ENCODE data around the gene AFF2.

Gene AFF2

DNA sequence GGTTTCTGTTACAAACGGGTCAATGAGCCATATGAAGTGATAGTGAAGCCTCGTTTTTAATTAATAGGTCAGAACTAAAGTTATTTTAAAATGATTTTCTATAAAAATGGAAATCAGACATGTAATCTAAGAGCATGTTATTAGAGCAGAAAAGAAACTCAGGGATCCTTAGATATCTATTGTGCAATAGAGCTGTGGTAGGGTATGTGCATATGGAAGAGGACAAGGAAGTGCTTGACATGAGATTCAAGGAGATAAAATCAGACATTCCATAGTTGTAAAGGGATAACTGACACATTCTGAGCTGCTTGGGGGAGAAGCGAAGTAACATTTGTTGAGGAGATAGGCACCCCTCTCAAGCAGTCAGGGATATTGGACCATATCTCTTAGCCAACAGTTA, 143.0 kb downstream of the AFF2 start:
- CTCF ChIA-PET = no interaction called here
- TF ChIP-seq FOXM1 (IDR thresholded peaks at IDR 0.05; ENCODE audit: borderline replicate concordance) = no peak
- TF ChIP-seq, protein P1, sequence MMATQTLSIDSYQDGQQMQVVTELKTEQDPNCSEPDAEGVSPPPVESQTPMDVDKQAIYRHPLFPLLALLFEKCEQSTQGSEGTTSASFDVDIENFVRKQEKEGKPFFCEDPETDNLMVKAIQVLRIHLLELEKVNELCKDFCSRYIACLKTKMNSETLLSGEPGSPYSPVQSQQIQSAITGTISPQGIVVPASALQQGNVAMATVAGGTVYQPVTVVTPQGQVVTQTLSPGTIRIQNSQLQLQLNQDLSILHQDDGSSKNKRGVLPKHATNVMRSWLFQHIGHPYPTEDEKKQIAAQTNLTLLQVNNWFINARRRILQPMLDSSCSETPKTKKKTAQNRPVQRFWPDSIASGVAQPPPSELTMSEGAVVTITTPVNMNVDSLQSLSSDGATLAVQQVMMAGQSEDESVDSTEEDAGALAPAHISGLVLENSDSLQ (IDR thresholded peaks at IDR 0.05) = no peak
- TF ChIP-seq ZNF384 (IDR thresholded peaks at IDR 0.05) = no peak
- TF ChIP-seq SUZ12 (IDR thresholded peaks at IDR 0.05) = no peak
- no peak for TF ChIP-seq NFRKB (IDR thresholded peaks at IDR 0.05)
- no peak for TF ChIP-seq ELF4 (IDR thresholded peaks at IDR 0.05)
- POLR2A ChIA-PET = no interaction called here
- DNase-seq (ENCODE audit: extremely low spot score) = no peak

DNA sequence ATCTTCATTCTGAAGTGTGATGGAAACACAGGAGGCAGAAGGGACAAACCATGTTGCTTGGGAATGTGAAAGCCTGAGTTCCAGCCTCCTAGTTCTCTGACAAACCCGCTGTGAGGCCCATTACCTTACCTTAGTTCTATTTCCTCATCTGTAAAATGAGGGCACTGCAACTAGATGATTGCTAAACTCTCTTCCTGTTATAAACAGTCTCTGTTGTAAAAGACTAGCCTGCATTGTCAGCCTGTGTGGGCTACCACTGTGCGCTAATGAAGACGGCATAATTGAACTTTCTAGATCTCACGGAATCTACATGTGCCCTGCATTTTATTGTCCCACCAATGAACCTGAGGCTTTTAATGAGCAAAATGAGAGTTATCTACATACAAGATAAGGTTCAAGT, 147.2 kb downstream of the AFF2 start:
- ChIA-PET POLR2A (no interaction called here), CTCF (no interaction called here)
- TF ChIP-seq, protein P1 (IDR thresholded peaks at IDR 0.05) = no peak
- no peak for TF ChIP-seq TARDBP (IDR thresholded peaks at IDR 0.05)
- no peak for TF ChIP-seq ZNF384 (IDR thresholded peaks at IDR 0.05)
- no peak for TF ChIP-seq SP1 (IDR thresholded peaks at IDR 0.05)
- no peak for DNase-seq (ENCODE audit: extremely low spot score)

DNA sequence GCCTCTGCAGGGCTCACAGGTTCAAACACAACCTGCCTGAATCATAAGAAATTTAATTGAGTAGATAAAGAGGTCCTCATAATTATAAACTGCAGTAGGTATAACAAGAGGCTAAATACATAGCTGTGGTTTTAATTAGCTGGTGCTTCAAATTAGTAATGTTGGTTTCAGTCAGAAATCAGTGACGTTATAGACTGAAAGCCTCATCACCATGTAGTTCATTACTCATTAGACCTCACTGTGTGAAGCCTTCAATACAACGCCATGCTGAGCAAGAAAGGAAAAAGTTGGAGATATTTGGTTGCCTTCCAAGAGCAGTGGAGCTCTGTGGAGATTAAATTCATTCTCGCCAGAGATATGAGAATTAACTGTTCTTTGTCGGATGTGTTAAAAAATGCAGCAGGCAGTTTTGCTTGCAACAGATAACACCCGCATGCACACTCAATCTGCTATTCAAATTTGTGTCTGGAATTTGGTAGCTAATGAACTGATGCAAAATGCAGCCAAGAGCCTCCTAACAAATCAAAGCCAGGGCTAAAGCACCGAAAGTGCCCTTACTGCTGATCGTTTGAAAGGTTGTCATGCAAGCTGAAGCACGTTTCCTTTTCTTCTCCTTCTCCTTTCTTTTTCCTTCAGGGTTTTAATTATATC, 148.9 kb downstream of the AFF2 start:
- POLR2A ChIA-PET = no interaction called here
- CTCF ChIA-PET = no interaction called here
- TF ChIP-seq FOXK2 (IDR thresholded peaks at IDR 0.05) (no peak), HDGF (IDR thresholded peaks at IDR 0.05; ENCODE audit: borderline replicate concordance) (no peak), BHLHE40 (IDR thresholded peaks at IDR 0.05; ENCODE audit: borderline replicate concordance) (no peak), TARDBP (IDR thresholded peaks at IDR 0.05) (no peak), SUZ12 (IDR thresholded peaks at IDR 0.05) (no peak), FOXM1 (IDR thresholded peaks at IDR 0.05; ENCODE audit: borderline replicate concordance) (no peak), FOXA1 (IDR thresholded peaks at IDR 0.05) (no peak)
- no peak for DNase-seq (ENCODE audit: extremely low spot score)

DNA sequence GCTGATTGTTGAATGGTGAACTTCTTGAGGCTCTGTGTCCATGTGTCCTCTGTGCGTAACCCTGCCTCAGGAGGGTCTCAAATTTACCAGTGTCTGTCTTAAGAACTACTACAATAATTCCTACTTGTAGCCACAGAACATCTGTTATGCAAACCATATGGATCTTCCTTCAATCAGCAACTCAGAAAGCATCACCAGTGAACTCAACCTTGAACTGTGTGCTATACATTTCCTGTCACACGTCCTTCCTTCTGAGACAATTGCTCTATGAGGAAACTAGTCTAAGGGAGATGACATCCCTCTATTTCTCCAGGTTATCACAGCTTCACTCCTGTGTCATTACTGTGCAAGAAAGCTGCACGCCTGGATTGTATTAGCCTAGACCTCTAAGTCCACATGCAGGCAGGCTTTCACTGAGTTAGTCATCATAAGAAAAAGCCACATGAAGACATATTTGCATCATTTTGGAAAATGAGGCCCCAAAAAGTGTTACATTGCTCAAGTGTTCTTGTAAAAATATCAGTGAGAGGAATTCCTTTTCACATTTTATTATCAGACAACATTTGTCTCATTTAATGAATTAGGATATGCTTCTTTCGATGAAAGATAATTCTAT, 157.8 kb downstream of the AFF2 start:
- ChIA-PET CTCF (no interaction called here), POLR2A (no interaction called here)
- DNase-seq (ENCODE audit: extremely low spot score) = no peak
- TF ChIP-seq SP1 (IDR thresholded peaks at IDR 0.05) (no peak), ZNF384 (IDR thresholded peaks at IDR 0.05) (no peak), HDGF (IDR thresholded peaks at IDR 0.05; ENCODE audit: borderline replicate concordance) (no peak), NFRKB (IDR thresholded peaks at IDR 0.05) (no peak), L3MBTL2 (conservative IDR thresholded peaks at IDR 0.05) (no peak), TARDBP (IDR thresholded peaks at IDR 0.05) (no peak), FOXA1 (IDR thresholded peaks at IDR 0.05) (no peak), SUZ12 (IDR thresholded peaks at IDR 0.05) (no peak), FOXM1 (IDR thresholded peaks at IDR 0.05; ENCODE audit: borderline replicate concordance) (no peak), CTBP1 (IDR thresholded peaks at IDR 0.05; ENCODE audit: borderline replicate concordance) (no peak), ELF4 (IDR thresholded peaks at IDR 0.05) (no peak), FOXK2 (IDR thresholded peaks at IDR 0.05) (no peak), BHLHE40 (IDR thresholded peaks at IDR 0.05; ENCODE audit: borderline replicate concordance) (no peak), ARNT (IDR thresholded peaks at IDR 0.05) (no peak), LEF1 (IDR thresholded peaks at IDR 0.05; ENCODE audit: borderline replicate concordance) (no peak)
- TF ChIP-seq, protein P1 (IDR thresholded peaks at IDR 0.05) = no peak

DNA sequence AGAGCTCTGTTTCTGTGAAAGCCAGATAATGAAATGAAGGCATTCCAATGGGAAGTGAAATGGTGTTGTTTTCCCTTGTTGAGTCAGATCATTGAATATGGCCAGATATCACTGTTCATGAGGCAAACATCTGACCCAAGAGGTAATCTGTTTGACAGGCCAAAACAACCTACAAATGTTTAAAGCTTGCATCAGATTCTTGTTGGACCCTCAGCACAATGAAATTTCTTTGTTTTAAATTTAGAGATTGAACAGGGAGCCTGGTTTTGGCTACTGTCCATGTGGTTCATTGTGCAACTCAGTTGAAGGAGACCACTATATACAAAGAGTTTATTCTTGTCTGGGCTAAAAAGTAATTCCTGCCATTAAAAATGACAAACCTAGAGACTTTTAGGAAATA, 159.1 kb downstream of the AFF2 start:
- CTCF ChIA-PET = no interaction called here
- no peak for DNase-seq (ENCODE audit: extremely low spot score)
- POLR2A ChIA-PET = no interaction called here

More for the DNA sequence above, 159.1 kb downstream of the AFF2 start:
- TF ChIP-seq NFRKB (IDR thresholded peaks at IDR 0.05) = no peak
- TF ChIP-seq SUZ12 (IDR thresholded peaks at IDR 0.05) = no peak
- TF ChIP-seq ARNT (IDR thresholded peaks at IDR 0.05) = no peak
- no peak for TF ChIP-seq LEF1 (IDR thresholded peaks at IDR 0.05; ENCODE audit: borderline replicate concordance)
- no peak for TF ChIP-seq L3MBTL2 (conservative IDR thresholded peaks at IDR 0.05)
- no peak for TF ChIP-seq FOXM1 (IDR thresholded peaks at IDR 0.05; ENCODE audit: borderline replicate concordance)
- no peak for TF ChIP-seq CTBP1 (IDR thresholded peaks at IDR 0.05; ENCODE audit: borderline replicate concordance)
- TF ChIP-seq ELF4 (IDR thresholded peaks at IDR 0.05) = no peak
- no peak for TF ChIP-seq FOXA1 (IDR thresholded peaks at IDR 0.05)
- TF ChIP-seq BHLHE40 (IDR thresholded peaks at IDR 0.05; ENCODE audit: borderline replicate concordance) = no peak
- TF ChIP-seq FOXK2 (IDR thresholded peaks at IDR 0.05) = no peak
- no peak for TF ChIP-seq ZNF384 (IDR thresholded peaks at IDR 0.05)
- no peak for TF ChIP-seq TARDBP (IDR thresholded peaks at IDR 0.05)
- TF ChIP-seq, protein P1 (IDR thresholded peaks at IDR 0.05) = no peak
- no peak for TF ChIP-seq HDGF (IDR thresholded peaks at IDR 0.05; ENCODE audit: borderline replicate concordance)
- no peak for TF ChIP-seq SP1 (IDR thresholded peaks at IDR 0.05)
